ENCODE measurements around the gene KRT86. TPM values are rescaled to one million over a fixed set of nuclear protein-coding genes. Genes with fewer than 3 reads are reported as not detected.

Gene KRT86
- total RNA-seq, 1 donor from 2014 or later, result 0.96 TPM

- no peaks in the 10 kb centered on the region for H3K27me3 ChIP-seq
- H3K9me3 ChIP-seq, result no peaks in the 10 kb centered on the region
- H3K4me1 ChIP-seq, result peaks cover 0 to 3% of the 10 kb centered on the region in 2 donors
- TF ChIP-seq CTCF (IDR thresholded peaks at IDR 0.05), result no peak
- intact Hi-C loops (cut with DNase I), result no loop called here
- no peaks in the 10 kb centered on the region for H3K36me3 ChIP-seq
- DNase-seq (ENCODE audit: low spot score in 2 of 2), result peak in 1 of 2 donors; percentile 41
- no peak overlapping the region for H3K27ac ChIP-seq
- no peak overlapping the region for H3K4me3 ChIP-seq
These were observed 79.8 kb downstream of the KRT86 start for GRCh38 chr12:52354200-52354599.

- no peak overlapping the region for H3K4me3 ChIP-seq
- no peak overlapping the region for H3K27ac ChIP-seq
- intact Hi-C loops (cut with DNase I), result no loop called here
- no peak for TF ChIP-seq CTCF (IDR thresholded peaks at IDR 0.05)
- no peaks in the 10 kb centered on the region for H3K36me3 ChIP-seq
- H3K27me3 ChIP-seq, result no peaks in the 10 kb centered on the region
- H3K4me1 ChIP-seq, result peaks cover 0 to 3% of the 10 kb centered on the region in 2 donors
- no peaks in the 10 kb centered on the region for H3K9me3 ChIP-seq
- no peak for DNase-seq (ENCODE audit: low spot score in 2 of 2)
These were observed 80.7 kb downstream of the KRT86 start for GRCh38 chr12:52355176-52355575.

DNA sequence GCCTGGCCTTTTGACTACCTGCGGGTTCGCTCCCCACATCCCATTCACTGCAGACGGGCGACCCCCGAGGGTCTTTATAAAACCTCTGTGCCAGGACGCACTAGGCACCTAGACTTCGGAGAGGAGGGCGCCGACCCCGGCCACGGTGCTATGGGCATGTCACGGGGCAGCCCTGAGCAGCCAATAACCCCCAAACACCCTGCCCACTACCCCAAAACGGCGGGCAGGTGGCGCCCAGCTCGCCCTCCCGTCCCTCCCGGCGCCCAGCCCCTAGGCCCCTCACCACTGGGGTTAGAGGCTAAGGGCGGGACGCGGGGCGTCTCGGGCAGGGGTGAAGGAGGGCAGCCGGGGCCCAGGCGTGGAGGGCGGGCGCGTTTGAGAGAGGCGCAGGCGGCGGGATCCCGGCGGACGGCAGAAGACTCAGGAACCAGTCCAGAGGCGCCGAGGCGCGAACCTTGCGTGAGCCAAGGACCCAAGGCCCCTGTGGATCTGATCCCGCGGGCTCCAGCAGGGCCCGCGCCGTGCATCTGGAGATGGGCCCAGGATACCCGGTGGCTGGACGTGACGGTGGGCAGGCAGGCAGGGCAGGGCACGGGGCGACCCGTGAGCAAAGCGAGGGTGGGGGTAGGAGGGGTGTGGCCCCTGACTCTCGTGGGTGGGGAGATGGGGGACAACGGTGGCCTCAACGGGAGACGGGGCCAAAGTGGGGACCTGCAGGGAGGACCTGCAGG, 81.8 kb downstream of the KRT86 start:
- Histone ChIP-seq H3K9me3 (no peaks in the 10 kb centered on the region), H3K4me3 (no peak overlapping the region), H3K27me3 (no peaks in the 10 kb centered on the region), H3K36me3 (no peaks in the 10 kb centered on the region), H3K27ac (no peak overlapping the region), H3K4me1 (peaks cover 0 to 2% of the 10 kb centered on the region in 2 donors)
- intact Hi-C loops (cut with DNase I), result no loop called here
- TF ChIP-seq CTCF (IDR thresholded peaks at IDR 0.05), result no peak
- DNase-seq (ENCODE audit: low spot score in 2 of 2), result peak in 1 of 2 donors; percentile 61

GRCh38 chr12:52356762-52357580, 82.5 kb downstream of the KRT86 start:
- Histone ChIP-seq H3K27ac (no peak overlapping the region), H3K36me3 (no peaks in the 10 kb centered on the region), H3K4me1 (no peaks in the 10 kb centered on the region), H3K4me3 (no peak overlapping the region), H3K27me3 (no peaks in the 10 kb centered on the region), H3K9me3 (no peaks in the 10 kb centered on the region)
- intact Hi-C loops (cut with DNase I), result no loop called here
- TF ChIP-seq CTCF (IDR thresholded peaks at IDR 0.05), result no peak
- DNase-seq (ENCODE audit: low spot score in 2 of 2), result peak in 1 of 2 donors; percentile 18

Other genes with a start within 250 kb of the KRT86 start
- gene NR4A1, start 223.2 kb upstream of the KRT86 start, total RNA-seq, result 722 TPM
- gene ATG101, start 204.7 kb upstream of the KRT86 start, total RNA-seq, result 39.8 TPM
- gene SMIM41, start 194.9 kb upstream of the KRT86 start, total RNA-seq, result 7.9 TPM
- gene KRT80, start 82.6 kb upstream of the KRT86 start, total RNA-seq, result not detected
- gene KRT7, start 41.4 kb upstream of the KRT86 start, total RNA-seq, result 153 TPM
- not detected for gene KRT81, start 16.9 kb downstream of the KRT86 start, total RNA-seq
- gene KRT83, start 46.8 kb downstream of the KRT86 start, total RNA-seq, result not detected
- gene KRT85, start 92.8 kb downstream of the KRT86 start, total RNA-seq, result not detected
- not detected for gene KRT84, start 111.0 kb downstream of the KRT86 start, total RNA-seq
- not detected for gene KRT82, start 131.7 kb downstream of the KRT86 start, total RNA-seq
- gene KRT75, start 159.7 kb downstream of the KRT86 start, total RNA-seq, result not detected
- gene KRT6B, start 177.5 kb downstream of the KRT86 start, total RNA-seq, result 0.32 TPM
- gene KRT6C, start 199.2 kb downstream of the KRT86 start, total RNA-seq, result not detected
- 3.4 TPM for gene KRT6A, start 218.6 kb downstream of the KRT86 start, total RNA-seq
- gene KRT5, start 245.7 kb downstream of the KRT86 start, total RNA-seq, result 1.6 TPM